Stimulated activated CD8-positive, alpha-beta memory T cell treated with anti-CD3 and anti-CD28 coated beads, Interleukin-7, amount 100 ng/mL, for 24 hours (primary cell): ENCODE measurements around the gene HNRNPR.
"Not testable (repeated sequence)": the region's sequence is repeated elsewhere in the genome, so short reads cannot be mapped to it uniquely, and the experiment has no call there.

Experiments
- DNase-seq: peaks from one replicate; pipeline ENCODE4 v3.0.0-alpha.2; 2020; ENCODE audit warnings: low read depth

HNRNPR gene

DNA sequence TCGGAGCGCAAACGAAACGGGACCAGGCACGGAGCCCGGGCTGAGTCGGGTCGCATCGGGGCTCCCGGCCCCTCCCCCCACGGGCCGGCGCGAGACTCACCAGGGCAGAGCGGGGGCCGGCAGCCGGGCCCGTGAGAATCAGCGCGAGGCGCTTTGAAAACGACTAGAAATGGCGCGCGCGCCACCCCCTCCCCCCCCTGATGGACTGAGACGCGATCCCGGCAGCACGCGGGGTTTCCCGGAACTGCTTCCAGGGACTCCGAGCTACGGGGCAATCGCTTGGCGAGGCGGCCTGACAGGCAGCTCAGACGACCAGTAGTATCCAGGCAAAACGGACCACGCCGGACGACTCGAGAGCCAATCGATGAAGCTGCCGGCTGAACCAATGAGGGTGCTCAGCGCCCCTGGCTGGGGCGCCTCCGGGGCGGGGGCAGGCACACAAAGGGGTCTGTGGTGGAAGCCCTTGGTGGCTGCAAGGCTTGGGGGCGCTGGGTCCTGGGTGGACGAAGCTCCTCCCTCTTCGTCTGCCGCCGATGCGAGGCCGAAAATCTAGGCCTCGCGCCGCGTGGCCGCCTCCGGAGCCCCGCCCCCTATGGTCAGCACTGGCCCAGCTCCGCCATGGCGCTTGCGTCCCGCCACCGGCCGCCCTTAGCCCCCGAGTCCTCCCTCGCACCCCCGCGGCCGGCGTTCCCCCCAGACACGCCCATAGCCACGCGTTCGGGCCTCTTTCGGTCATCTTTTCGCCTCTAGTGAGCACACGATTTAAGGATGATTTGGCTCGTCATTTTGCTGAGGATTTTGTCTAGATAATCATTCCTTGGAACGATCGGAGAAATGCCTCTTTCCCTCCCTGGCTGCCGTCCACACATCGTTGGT is at the start of gene HNRNPR:
HNRNPR (minus strand) TSS at position 174 of the 876 bp plus-strand sequence. CDS start 3,276 bp downstream, outside the sequence.
- DNase-seq: peak; percentile 98

DNA sequence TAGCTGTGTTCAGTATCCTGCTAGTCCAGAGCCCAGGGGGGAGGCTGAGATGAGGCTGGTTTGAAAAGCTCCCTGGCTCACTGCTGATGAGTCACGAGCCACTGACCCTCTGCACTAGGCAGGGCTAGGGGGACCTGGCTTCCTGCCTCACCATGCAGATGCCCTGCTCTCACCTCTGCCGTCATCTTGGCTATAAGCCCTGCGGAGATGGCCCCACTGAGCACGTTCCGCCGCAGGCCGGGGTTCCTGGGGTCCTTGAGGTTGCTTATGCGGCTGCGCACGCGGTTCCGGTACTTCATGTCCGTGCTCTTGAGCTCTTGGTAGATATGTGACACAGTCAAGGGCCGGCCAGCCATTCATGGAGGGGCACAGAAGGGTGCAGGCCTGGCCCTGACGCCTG is 49.6 kb upstream of the HNRNPR start:
- DNase-seq: no peak

DNA sequence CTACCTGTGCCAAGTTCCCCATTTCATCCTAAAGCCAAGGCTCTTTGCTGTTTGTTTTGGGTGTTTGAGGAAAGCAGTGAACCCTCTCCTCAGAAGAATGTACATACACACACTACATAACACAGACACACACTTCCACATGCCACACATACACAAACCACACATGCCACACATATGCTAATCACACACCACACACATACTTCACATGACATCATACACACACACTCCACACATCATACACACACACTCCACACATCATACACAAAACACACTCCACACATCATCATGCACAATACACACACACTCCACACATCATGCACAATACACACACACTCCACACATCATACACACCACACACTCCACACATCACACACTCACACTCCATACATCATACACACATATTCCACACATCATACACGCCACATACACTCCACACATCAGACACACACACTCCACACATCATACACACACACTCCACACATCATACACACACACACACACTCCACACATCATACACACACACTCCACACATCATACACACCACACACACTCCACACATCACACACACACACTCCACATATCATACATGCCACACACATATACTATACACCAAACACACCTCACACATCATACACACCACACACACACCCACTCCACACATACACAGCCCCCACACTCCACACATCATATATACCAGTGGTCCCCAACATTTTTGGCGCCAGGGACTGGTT is 48.2 kb upstream of the HNRNPR start:
- no peak for DNase-seq

DNA sequence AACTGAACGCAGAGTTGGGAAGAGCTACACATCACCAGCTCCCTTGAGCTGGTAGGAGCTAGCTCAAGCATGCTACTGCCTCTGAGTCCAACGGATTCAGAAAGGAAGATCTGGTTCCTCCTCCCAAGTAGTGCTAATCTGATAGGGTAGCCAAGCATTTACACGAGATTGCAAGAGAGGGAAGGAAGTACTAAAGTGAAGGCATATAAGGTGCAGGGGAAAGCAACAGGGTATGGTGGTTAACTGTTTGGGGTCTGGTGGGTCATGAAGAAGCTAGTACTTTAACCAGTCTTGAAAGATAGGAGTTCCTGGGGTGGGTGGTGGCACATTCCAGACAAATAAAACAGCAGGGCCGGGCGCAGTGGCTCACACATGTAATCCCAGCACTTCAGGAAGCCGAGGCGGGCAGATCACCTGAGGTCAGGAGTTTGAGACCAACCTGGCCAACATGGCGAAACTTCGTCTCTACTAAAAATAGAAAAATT is 45.8 kb upstream of the HNRNPR start:
- DNase-seq: no peak

GRCh38 chr1:23387494-23387893 is 43.4 kb upstream of the HNRNPR start:
- no peak for DNase-seq

- no peak for DNase-seq
Measured at GRCh38 chr1:23385119-23385621, 41.1 kb upstream of the HNRNPR start.

- DNase-seq: no peak
Measured at GRCh38 chr1:23384312-23385058, 40.4 kb upstream of the HNRNPR start.

DNA sequence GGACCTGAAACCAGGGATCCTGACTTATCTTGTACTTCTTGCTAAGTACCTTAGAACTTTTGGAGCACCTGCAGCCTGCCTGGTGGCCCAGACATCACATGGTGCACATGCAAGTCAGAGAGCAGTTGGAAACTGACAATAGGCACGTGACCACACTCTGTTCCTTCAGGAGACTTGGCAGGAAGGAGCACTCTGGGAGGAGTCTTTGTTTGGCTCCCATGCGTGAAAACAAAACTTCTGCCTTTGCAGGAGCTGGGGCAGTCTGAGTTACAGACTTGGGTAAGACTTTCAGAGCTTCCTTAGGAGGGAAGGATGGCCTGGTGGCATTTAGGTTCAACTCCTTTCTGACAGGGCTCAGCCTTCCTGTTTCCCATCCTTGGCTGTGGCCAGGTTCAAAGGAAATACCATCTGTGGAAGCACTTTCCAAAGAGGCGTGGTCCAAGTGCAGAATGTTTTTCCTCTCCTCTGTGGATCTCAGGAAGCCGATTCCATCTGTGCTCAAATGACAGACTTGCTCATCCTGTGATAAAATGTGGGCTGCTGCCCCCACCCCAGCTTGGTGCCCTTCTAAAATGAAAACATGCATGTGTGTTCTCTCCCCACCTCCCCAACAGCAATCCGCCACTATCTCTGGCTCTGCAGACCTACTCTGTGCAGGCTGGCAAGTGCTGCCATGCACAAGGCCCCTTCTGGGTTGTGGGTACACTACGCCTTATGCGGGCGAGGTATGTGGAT is 39.7 kb upstream of the HNRNPR start:
- no peak for DNase-seq

- no peak for DNase-seq
Measured at GRCh38 chr1:23381233-23381885, 37.3 kb upstream of the HNRNPR start.

GRCh38 chr1:23380719-23381118 is 36.6 kb upstream of the HNRNPR start:
- no peak for DNase-seq

DNA sequence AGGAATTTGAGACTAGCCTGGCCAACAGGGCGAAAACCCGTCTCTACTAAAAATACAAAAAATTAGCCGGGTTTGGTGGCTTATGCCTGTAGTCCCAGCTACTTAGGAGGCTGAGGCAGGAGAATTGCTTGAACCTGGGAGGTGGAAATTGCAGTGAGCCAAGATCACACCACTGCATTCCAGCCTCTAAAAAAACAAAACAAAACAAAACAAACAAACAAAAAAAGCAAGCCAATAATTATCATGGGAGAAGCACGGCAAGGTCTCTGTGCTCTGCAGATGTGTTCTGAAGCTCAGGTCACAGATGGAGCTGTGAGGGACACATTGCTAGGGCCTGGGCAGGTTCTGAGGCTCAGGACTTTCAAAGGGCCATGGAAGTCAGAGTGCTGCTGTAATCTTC is 36.2 kb upstream of the HNRNPR start:
- DNase-seq: not testable (repeated sequence)

- no peak for DNase-seq
Measured at GRCh38 chr1:23376890-23377811, 33.1 kb upstream of the HNRNPR start.

DNA sequence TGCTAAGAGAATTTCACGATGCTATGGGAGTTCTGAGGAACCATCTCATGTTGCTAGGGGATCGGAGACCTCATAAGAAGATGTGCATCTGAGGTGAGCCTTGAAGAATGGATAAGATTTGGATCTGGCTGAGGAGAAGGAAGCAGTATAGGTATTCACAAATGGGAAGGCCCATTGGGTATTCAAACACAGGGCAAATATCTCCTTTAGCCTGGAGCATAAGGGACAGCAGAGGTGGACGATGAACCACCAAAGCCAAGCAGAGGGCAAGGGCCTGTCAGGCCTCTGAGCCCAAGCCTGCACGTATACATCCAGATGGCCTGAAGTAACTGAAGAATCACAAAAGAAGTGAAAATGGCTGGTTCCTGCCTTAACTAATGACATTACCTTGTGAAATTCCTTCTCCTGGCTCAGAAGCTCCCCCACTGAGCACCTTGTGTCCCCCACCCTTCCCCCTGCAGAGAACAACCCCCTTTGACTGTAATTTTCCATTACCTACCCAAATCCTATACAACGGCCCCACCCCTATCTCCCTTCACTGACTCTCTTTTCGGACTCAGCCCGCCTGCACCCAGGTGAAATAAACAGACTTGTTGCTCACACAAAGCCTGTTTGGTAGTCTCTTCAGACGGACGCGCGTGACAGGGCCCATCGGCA is 30.1 kb upstream of the HNRNPR start:
- not testable (repeated sequence) for DNase-seq

GRCh38 chr1:23371987-23372880 is 28.1 kb upstream of the HNRNPR start:
- DNase-seq: no peak

- no peak for DNase-seq
Measured at GRCh38 chr1:23370709-23371584, 26.9 kb upstream of the HNRNPR start.

- no peak for DNase-seq
Measured at GRCh38 chr1:23370330-23370708, 26.2 kb upstream of the HNRNPR start.

DNA sequence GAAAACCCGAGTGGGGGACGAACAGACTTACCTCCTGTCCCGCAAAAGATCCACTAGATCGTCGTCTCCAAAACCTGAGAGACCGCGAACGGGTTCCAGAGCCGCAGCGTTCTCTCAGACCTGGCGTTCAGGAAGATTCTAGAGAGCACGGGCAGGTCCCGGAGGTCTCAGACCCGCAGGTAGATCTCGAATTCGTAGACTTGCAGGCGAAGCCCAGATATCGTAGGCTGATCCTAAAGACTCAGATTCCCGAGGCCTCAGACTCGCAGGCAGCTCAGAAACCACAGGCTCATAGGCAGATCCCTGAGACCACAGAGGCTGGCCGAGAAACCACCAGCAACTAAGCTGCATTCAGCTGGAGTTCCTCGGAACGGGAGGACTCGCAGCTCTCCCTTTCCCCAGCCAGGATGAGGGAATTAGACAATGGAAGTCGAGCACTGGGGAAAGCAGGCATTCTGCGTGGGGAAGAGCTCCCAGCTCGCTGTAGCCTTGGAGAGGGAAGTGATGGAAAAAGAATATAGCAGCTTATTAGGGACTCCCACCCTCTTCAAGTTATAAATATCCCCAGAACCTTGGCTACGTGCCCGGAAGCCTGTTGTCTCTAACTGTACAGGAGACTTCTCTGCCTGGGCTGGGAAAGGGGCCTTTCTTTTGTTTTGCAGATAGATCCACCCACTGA is 25.4 kb upstream of the HNRNPR start, which contains the start of gene ZNF436:
ZNF436 (minus strand) TSS at position 502 of the 679 bp plus-strand sequence. CDS start 1,831 bp downstream, outside the sequence.
- DNase-seq: no peak
